Measurements from ENCODE around the gene TICRR. TPM values are rescaled to one million over a fixed set of nuclear protein-coding genes. Genes with fewer than 3 reads are reported as not detected.

Gene TICRR
- total RNA-seq, 1 donor from 2014 or later: 1.7 TPM

- Histone ChIP-seq H3K4me3 (ENCODE audit: low read depth, low read length) (no peak overlapping the region), H3K36me3 (ENCODE audit: control insufficient read depth, insufficient read depth, low read length) (no peaks in the 10 kb centered on the region), H3K27me3 (ENCODE audit: control insufficient read depth, insufficient read depth, low read length) (no peaks in the 10 kb centered on the region)
- TF ChIP-seq CTCF (IDR thresholded peaks at IDR 0.05; ENCODE audit: insufficient read depth, low read length, poor library complexity, severe bottlenecking): no peak
- DNase-seq (ENCODE audit: low read depth): no peak
Observed at GRCh38 chr15:89640245-89640644, 65.0 kb downstream of the TICRR start.

- Histone ChIP-seq H3K36me3 (ENCODE audit: control insufficient read depth, insufficient read depth, low read length) (no peaks in the 10 kb centered on the region), H3K27me3 (ENCODE audit: control insufficient read depth, insufficient read depth, low read length) (no peaks in the 10 kb centered on the region), H3K4me3 (ENCODE audit: low read depth, low read length) (no peak overlapping the region)
- no peak for DNase-seq (ENCODE audit: low read depth)
- no peak for TF ChIP-seq CTCF (IDR thresholded peaks at IDR 0.05; ENCODE audit: insufficient read depth, low read length, poor library complexity, severe bottlenecking)
Observed at GRCh38 chr15:89641053-89641452, 65.8 kb downstream of the TICRR start.

- no peak for TF ChIP-seq CTCF (IDR thresholded peaks at IDR 0.05; ENCODE audit: insufficient read depth, low read length, poor library complexity, severe bottlenecking)
Observed at GRCh38 chr15:89642106-89642505, 66.8 kb downstream of the TICRR start.

GRCh38 chr15:89645680-89646079, 70.4 kb downstream of the TICRR start:
- no peak for DNase-seq (ENCODE audit: low read depth)

More at GRCh38 chr15:89642106-89642505, 66.8 kb downstream of the TICRR start:
- no peak for DNase-seq (ENCODE audit: low read depth)
- Histone ChIP-seq H3K27me3 (ENCODE audit: control insufficient read depth, insufficient read depth, low read length) (no peaks in the 10 kb centered on the region), H3K4me3 (ENCODE audit: low read depth, low read length) (no peak overlapping the region), H3K36me3 (ENCODE audit: control insufficient read depth, insufficient read depth, low read length) (no peaks in the 10 kb centered on the region)

DNA sequence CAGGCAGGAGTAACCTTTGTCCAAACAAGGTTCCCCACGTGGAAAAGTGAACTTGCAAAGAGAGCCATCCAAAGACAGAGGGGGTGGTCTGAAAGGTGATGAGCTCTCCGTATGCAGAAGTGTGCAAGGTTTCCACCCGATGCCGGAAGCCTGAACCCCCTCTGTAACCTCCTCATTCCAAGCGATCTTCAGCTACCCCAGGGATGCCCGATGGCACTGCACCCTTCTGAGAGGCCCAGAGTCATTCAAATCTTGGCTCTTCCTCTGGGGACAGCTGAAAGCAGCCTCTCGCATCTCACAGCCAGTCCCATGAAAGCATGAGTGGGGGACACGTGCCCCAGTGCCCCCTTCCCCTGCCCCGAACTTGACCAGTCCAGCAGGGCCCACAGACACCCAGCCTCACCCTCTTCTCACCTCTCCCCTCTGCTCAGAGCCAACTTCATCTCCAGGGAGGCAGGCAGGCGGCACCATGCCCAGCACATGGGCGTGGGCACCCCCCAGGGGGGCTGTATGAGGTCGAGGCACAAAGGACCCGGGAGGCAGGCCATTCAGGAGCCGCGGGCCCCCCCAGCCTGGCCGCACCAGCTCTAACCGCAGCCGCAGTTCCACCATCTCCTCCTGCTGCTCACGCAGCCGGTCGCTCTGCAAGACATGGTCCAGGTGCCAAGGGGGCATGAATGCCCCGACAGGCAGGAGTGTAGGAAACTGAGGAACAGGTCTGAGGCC, 71.3 kb downstream of the TICRR start:
- no peak overlapping the region for H3K4me3 ChIP-seq (ENCODE audit: low read depth, low read length)
- H3K27me3 ChIP-seq (ENCODE audit: control insufficient read depth, insufficient read depth, low read length): no peaks in the 10 kb centered on the region
- TF ChIP-seq CTCF (IDR thresholded peaks at IDR 0.05; ENCODE audit: insufficient read depth, low read length, poor library complexity, severe bottlenecking): no peak
- no peaks in the 10 kb centered on the region for H3K36me3 ChIP-seq (ENCODE audit: control insufficient read depth, insufficient read depth, low read length)
- no peak for DNase-seq (ENCODE audit: low read depth)

More at GRCh38 chr15:89645680-89646079, 70.4 kb downstream of the TICRR start:
- Histone ChIP-seq H3K27me3 (ENCODE audit: control insufficient read depth, insufficient read depth, low read length) (no peaks in the 10 kb centered on the region), H3K36me3 (ENCODE audit: control insufficient read depth, insufficient read depth, low read length) (no peaks in the 10 kb centered on the region), H3K4me3 (ENCODE audit: low read depth, low read length) (no peak overlapping the region)
- TF ChIP-seq CTCF (IDR thresholded peaks at IDR 0.05; ENCODE audit: insufficient read depth, low read length, poor library complexity, severe bottlenecking): no peak
